Smooth muscle cell (in vitro differentiated cells): ENCODE data around the gene BCL11B. TPM values are rescaled to one million over a fixed set of nuclear protein-coding genes. Genes with fewer than 3 reads are reported as not detected.

Experiments used
- DNase-seq: peaks from one replicate; lab custom pipeline; 2025; ENCODE audit not compliant: unreplicated experiment; lab: John Stamatoyannopoulos, UW
- H2AFZ ChIP-seq: fragments of 200-600 bp; sonication (generic); 2 replicates; pipeline ENCODE4 v1.6.0; 2016; ENCODE audit warnings: antibody characterized with exemption, low read depth, mild to moderate bottlenecking
- H3F3A ChIP-seq: fragments of 200-600 bp; sonication (generic); 2 replicates; pipeline ENCODE4 v1.6.0; 2017; ENCODE audit warnings: antibody characterized with exemption, low read depth
- H3K27ac ChIP-seq: fragments of 200-600 bp; sonication (generic); 2 replicates; pipeline ENCODE4 v1.5.1; 2016; ENCODE audit warnings: low read depth, mild to moderate bottlenecking
- H3K27me3 ChIP-seq: fragments of 200-600 bp; sonication (generic); 2 replicates; pipeline ENCODE4 v1.6.1; 2016; ENCODE audit warnings: low read depth, mild to moderate bottlenecking
- H3K36me3 ChIP-seq: fragments of 200-600 bp; sonication (generic); 2 replicates; pipeline ENCODE4 v1.5.1; 2016; ENCODE audit warnings: low read depth
- H3K4me1 ChIP-seq: fragments of 200-600 bp; sonication (generic); 2 replicates; pipeline ENCODE4 v1.5.1; 2016; ENCODE audit warnings: low read depth
- H3K4me2 ChIP-seq: fragments of 200-600 bp; sonication (generic); 2 replicates; pipeline ENCODE4 v1.6.0; 2016; ENCODE audit warnings: mild to moderate bottlenecking
- H3K4me3 ChIP-seq: fragments of 200-600 bp; sonication (generic); 2 replicates; pipeline ENCODE4 v1.5.1; 2016; ENCODE audit warnings: mild to moderate bottlenecking
- H3K79me2 ChIP-seq: fragments of 200-600 bp; sonication (generic); 2 replicates; pipeline ENCODE4 v1.6.0; 2016; ENCODE audit warnings: low read depth, mild to moderate bottlenecking
- H3K9ac ChIP-seq: fragments of 200-600 bp; sonication (generic); 2 replicates; pipeline ENCODE4 v1.6.0; 2016; ENCODE audit warnings: low read depth
- H3K9me3 ChIP-seq: fragments of 200-600 bp; sonication (generic); replicated peaks from 2 replicates; pipeline ENCODE4 v1.5.1; 2016; ENCODE audit warnings: low read depth
- H4K20me1 ChIP-seq: fragments of 200-600 bp; sonication (generic); 2 replicates; pipeline ENCODE4 v1.6.0; 2016; ENCODE audit warnings: low read depth
- CTCF ChIP-seq: fragments of 200-600 bp; sonication (generic); IDR thresholded peaks from 2 replicates; pipeline ENCODE4 v1.5.1; 2017; ENCODE audit warnings: borderline replicate concordance, mild to moderate bottlenecking, antibody characterized with exemption; ENCODE audit not compliant: insufficient read depth, poor library complexity, severe bottlenecking
- WGBS: methylation state at CpG from one replicate; pipeline ENCODE4 v1.1.7; 2016; ENCODE audit warnings: low lambda C conversion rate; 5-methylcytosine and 5-hydroxymethylcytosine counted together
- polyA plus RNA-seq: library from polyadenylated mRNA; unstranded; fragments of >200 nt; fragmentation: Nextera tagmentation; extraction: Ambion mirVana; gene quantifications from 2 replicates; pipeline ENCODE4 v1.2.1, GENCODE V29; 2016
- total RNA-seq: library from RNA; depleted of rRNA; stranded (reverse); fragments of >200 nt; gene quantifications from 2 replicates; pipeline ENCODE4 v1.2.3, GENCODE V29; 2014

Gene BCL11B
- total and polyA plus RNA-seq, 2 experiments from 2014 or later: 0.56 to 3.0 TPM

DNA sequence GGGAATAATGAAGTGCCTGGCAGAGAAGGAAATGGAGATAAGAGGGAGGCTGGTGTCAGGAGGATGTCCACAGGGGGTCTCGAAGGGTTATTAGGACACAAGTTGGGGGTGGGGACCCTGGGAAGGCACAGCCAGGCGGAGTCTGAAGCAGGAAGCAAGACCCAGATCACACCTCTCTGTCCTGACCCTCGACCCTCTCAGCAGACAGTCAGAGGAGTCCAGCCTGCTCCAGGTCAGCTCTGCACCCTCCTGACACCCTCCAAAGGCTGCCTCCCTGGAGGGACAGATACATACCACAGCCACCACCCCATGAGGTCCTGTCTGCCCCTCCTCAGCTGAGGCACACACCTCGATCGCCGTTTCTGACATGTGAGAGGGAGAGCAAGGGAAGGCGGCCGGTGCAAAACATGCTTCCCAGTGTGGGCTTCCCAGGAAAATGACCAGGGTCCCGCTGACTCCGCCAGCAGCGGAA is 9.0 kb downstream of the BCL11B start:
- H3K27me3 ChIP-seq: no peaks in the 10 kb centered on the region
- no peak for DNase-seq
- no peaks in the 10 kb centered on the region for H4K20me1 ChIP-seq
- H3K4me2 ChIP-seq: no peak overlapping the region
- 49% methylated on average over 11 of the region's 11 CpGs for WGBS
- H3K36me3 ChIP-seq: no peaks in the 10 kb centered on the region
- no peaks in the 10 kb centered on the region for H3F3A ChIP-seq
- no peak overlapping the region for H2AFZ ChIP-seq
- H3K9ac ChIP-seq: no peak overlapping the region
- peaks cover 38% of the 10 kb centered on the region for H3K79me2 ChIP-seq
- no peak for TF ChIP-seq CTCF
- H3K4me1 ChIP-seq: peaks cover 14% of the 10 kb centered on the region
- H3K4me3 ChIP-seq: no peak overlapping the region
- H3K27ac ChIP-seq: no peak overlapping the region
- H3K9me3 ChIP-seq: no peaks in the 10 kb centered on the region

GRCh38 chr14:99261912-99262787 is 9.8 kb downstream of the BCL11B start:
- H3K4me1 ChIP-seq: peaks cover 14% of the 10 kb centered on the region
- no peaks in the 10 kb centered on the region for H3K9me3 ChIP-seq
- H3K36me3 ChIP-seq: no peaks in the 10 kb centered on the region
- 54% methylated on average over 25 of the region's 25 CpGs for WGBS
- H3F3A ChIP-seq: no peaks in the 10 kb centered on the region
- TF ChIP-seq CTCF: no peak
- peak overlapping the region; percentile 69 for H3K4me2 ChIP-seq
- no peak overlapping the region for H3K27ac ChIP-seq
- peaks cover 38% of the 10 kb centered on the region for H3K79me2 ChIP-seq
- no peak overlapping the region for H3K4me3 ChIP-seq
- H3K9ac ChIP-seq: no peak overlapping the region
- H3K27me3 ChIP-seq: no peaks in the 10 kb centered on the region
- H2AFZ ChIP-seq: no peak overlapping the region
- no peak for DNase-seq
- no peaks in the 10 kb centered on the region for H4K20me1 ChIP-seq

DNA sequence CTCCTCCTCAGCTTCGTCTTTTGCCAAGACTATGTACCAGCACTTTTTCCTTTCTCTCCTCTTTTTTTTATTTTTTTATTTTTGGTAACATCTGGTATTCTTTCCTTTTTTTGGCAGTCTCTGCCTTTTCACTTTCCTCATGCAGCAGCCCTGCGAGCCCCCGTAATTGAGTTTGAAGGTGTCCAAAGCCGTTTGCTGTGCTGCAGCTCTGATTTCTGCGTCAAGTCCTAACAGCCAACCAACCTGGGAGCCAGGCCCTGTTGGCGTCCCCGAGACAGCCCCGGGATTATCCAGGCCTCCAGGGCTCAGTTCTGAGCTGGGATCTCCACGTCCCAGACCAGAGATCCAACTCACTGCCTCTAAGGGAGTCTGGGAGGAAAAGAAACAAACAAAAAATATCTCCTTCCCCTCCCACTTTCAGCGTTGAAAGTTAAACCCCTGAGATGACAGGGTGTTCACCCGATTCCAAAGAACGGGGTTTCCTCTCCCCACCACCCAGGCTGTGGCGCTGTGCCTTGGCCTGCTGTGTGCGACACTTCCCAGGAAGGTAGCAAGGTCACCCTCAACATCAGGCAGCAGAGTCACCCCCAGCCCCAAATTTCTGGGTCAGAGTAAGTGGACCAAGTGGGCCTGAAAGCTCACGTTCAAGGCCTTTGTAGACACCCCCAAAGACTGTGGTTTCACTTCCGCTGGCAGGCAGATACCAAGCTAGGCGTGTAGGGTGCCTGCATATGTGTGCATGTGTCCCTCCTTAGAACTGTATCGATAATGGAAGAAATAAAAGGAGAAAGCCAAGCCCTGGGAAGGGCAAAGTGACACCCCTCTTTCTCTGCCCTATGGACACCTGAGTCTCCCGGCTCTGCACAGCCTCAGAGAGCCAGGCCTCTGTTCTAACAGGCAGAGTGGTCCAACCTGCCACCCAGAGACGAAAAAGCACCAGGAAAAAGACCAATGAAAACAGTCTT is 11.1 kb downstream of the BCL11B start:
- H3K79me2 ChIP-seq: peaks cover 42% of the 10 kb centered on the region
- H3F3A ChIP-seq: no peaks in the 10 kb centered on the region
- TF ChIP-seq CTCF: no peak
- peaks cover 9% of the 10 kb centered on the region for H3K4me1 ChIP-seq
- no peaks in the 10 kb centered on the region for H4K20me1 ChIP-seq
- H2AFZ ChIP-seq: no peak overlapping the region
- no peaks in the 10 kb centered on the region for H3K27me3 ChIP-seq
- DNase-seq: no peak
- no peaks in the 10 kb centered on the region for H3K9me3 ChIP-seq
- H3K4me3 ChIP-seq: no peak overlapping the region
- no peak overlapping the region for H3K9ac ChIP-seq
- peak overlapping the region; percentile 69 for H3K4me2 ChIP-seq
- WGBS: 55% methylated on average over 20 of the region's 20 CpGs
- no peak overlapping the region for H3K27ac ChIP-seq
- no peaks in the 10 kb centered on the region for H3K36me3 ChIP-seq
